Osteoblast (primary cell): Measurements from ENCODE around the gene CYTH4. TPM values are rescaled to one million over a fixed set of nuclear protein-coding genes. Genes with fewer than 3 reads are reported as not detected.

Experiments used
- DNase-seq: peaks from one replicate; pipeline ENCODE4 v3.0.0; 2011; ENCODE audit warnings: low spot score, mixed read lengths; ENCODE audit not compliant: insufficient read length; ENCODE audit errors: missing footprints
- H2AFZ ChIP-seq: 2 replicates; pipeline ENCODE4 v1.6.0; 2011; ENCODE audit warnings: mild to moderate bottlenecking, low read length
- H3K27ac ChIP-seq: 2 replicates; pipeline ENCODE4 v1.5.1; 2011; ENCODE audit warnings: mild to moderate bottlenecking, low read depth, low read length, moderate library complexity
- H3K27me3 ChIP-seq: 2 replicates; pipeline ENCODE4 v1.6.0; 2012; ENCODE audit warnings: mild to moderate bottlenecking, control low read depth, inconsistent platforms, low read length, moderate library complexity; ENCODE audit not compliant: insufficient read depth
- H3K36me3 ChIP-seq: 2 replicates; pipeline ENCODE4 v1.5.1; 2011; ENCODE audit warnings: mild to moderate bottlenecking, low read length, control low read depth, moderate library complexity; ENCODE audit not compliant: insufficient read depth
- H3K4me1 ChIP-seq: 2 replicates; pipeline ENCODE4 v1.5.1; 2011; ENCODE audit warnings: mild to moderate bottlenecking, low read length, control low read depth, moderate library complexity; ENCODE audit not compliant: insufficient read depth
- H3K4me2 ChIP-seq: 2 replicates; pipeline ENCODE4 v1.6.0; 2011; ENCODE audit warnings: mild to moderate bottlenecking, low read length; ENCODE audit not compliant: insufficient read depth
- H3K4me3 ChIP-seq: fragments of 200-600 bp; sonication (generic); 3 replicates; pipeline ENCODE4 v1.5.1; 2012; ENCODE audit warnings: mild to moderate bottlenecking, low read length, inconsistent platforms; ENCODE audit not compliant: insufficient read depth
- H3K79me2 ChIP-seq: 2 replicates; pipeline ENCODE4 v1.6.0; 2012; ENCODE audit warnings: mild to moderate bottlenecking, low read length, control low read depth, inconsistent platforms; ENCODE audit not compliant: insufficient read depth
- H3K9me3 ChIP-seq: 2 replicates; pipeline ENCODE4 v1.5.1; 2011; ENCODE audit warnings: low read depth, low read length, control low read depth
- H4K20me1 ChIP-seq: 2 replicates; pipeline ENCODE4 v1.6.0; 2012; ENCODE audit warnings: mild to moderate bottlenecking, low read length, control low read depth; ENCODE audit not compliant: insufficient read depth
- total RNA-seq: library from RNA; depleted of rRNA; stranded (reverse); fragments of >200 nt; gene quantifications from 2 replicates; pipeline ENCODE4 v1.2.3, GENCODE V29; 2012
- TF ChIP-seq, protein P1 (sequence below): IDR thresholded peaks from 2 replicates; pipeline ENCODE4 v1.5.1; 2011; ENCODE audit warnings: mild to moderate bottlenecking, low read depth, low read length, moderate library complexity; ENCODE audit errors: extremely low read depth

The CYTH4 gene
- total RNA-seq, 1 donor = 0.72 TPM

GRCh38 chr22:37320726-37321677 is 38.7 kb downstream of the CYTH4 start:
- Histone ChIP-seq H3K27ac (no peak overlapping the region), H3K36me3 (no peaks in the 10 kb centered on the region), H3K4me3 (no peak overlapping the region), H2AFZ (no peak overlapping the region), H3K79me2 (no peaks in the 10 kb centered on the region), H4K20me1 (no peaks in the 10 kb centered on the region), H3K9me3 (no peaks in the 10 kb centered on the region), H3K4me1 (peaks cover 8% of the 10 kb centered on the region), H3K4me2 (no peak overlapping the region), H3K27me3 (peaks cover 37% of the 10 kb centered on the region)
- TF ChIP-seq, protein P1, sequence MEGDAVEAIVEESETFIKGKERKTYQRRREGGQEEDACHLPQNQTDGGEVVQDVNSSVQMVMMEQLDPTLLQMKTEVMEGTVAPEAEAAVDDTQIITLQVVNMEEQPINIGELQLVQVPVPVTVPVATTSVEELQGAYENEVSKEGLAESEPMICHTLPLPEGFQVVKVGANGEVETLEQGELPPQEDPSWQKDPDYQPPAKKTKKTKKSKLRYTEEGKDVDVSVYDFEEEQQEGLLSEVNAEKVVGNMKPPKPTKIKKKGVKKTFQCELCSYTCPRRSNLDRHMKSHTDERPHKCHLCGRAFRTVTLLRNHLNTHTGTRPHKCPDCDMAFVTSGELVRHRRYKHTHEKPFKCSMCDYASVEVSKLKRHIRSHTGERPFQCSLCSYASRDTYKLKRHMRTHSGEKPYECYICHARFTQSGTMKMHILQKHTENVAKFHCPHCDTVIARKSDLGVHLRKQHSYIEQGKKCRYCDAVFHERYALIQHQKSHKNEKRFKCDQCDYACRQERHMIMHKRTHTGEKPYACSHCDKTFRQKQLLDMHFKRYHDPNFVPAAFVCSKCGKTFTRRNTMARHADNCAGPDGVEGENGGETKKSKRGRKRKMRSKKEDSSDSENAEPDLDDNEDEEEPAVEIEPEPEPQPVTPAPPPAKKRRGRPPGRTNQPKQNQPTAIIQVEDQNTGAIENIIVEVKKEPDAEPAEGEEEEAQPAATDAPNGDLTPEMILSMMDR = no peak
- DNase-seq = no peak

GRCh38 chr22:37324340-37325038 is 42.2 kb downstream of the CYTH4 start:
- Histone ChIP-seq H3K4me3 (peak overlapping the region; percentile 5), H4K20me1 (no peaks in the 10 kb centered on the region), H3K27me3 (peaks cover 38% of the 10 kb centered on the region), H3K36me3 (no peaks in the 10 kb centered on the region), H3K79me2 (no peaks in the 10 kb centered on the region), H2AFZ (no peak overlapping the region), H3K4me2 (peak overlapping the region; percentile 23), H3K4me1 (peaks cover 10% of the 10 kb centered on the region), H3K9me3 (no peaks in the 10 kb centered on the region), H3K27ac (no peak overlapping the region)
- DNase-seq = peak; percentile 56
- TF ChIP-seq, protein P1 = no peak

GRCh38 chr22:37325039-37325395 is 42.7 kb downstream of the CYTH4 start:
- DNase-seq = peak; percentile 78
- Histone ChIP-seq H2AFZ (no peak overlapping the region), H3K79me2 (no peaks in the 10 kb centered on the region), H3K27me3 (peaks cover 38% of the 10 kb centered on the region), H3K4me1 (peaks cover 11% of the 10 kb centered on the region), H3K9me3 (no peaks in the 10 kb centered on the region), H4K20me1 (no peaks in the 10 kb centered on the region), H3K4me3 (no peak overlapping the region), H3K36me3 (no peaks in the 10 kb centered on the region), H3K27ac (no peak overlapping the region), H3K4me2 (peak overlapping the region; percentile 23)
- TF ChIP-seq, protein P1 = no peak

GRCh38 chr22:37326726-37327125 is 44.4 kb downstream of the CYTH4 start:
- DNase-seq = no peak
- Histone ChIP-seq H3K27ac (no peak overlapping the region), H2AFZ (no peak overlapping the region), H3K4me2 (no peak overlapping the region), H3K4me3 (no peak overlapping the region), H3K36me3 (no peaks in the 10 kb centered on the region), H3K79me2 (no peaks in the 10 kb centered on the region), H3K4me1 (peaks cover 24% of the 10 kb centered on the region), H4K20me1 (no peaks in the 10 kb centered on the region), H3K27me3 (peaks cover 35% of the 10 kb centered on the region), H3K9me3 (no peaks in the 10 kb centered on the region)
- TF ChIP-seq, protein P1 = no peak
